HCT116 (cell line): ENCODE data around the gene UPK3A.

Source experiments
- POLR2A ChIP-seq: IDR thresholded peaks from 2 replicates; pipeline ENCODE4 v1.7.0; 2011; ENCODE audit warnings: borderline replicate concordance; ENCODE audit not compliant: insufficient read depth, insufficient read length; ENCODE audit errors: extremely low read depth
- POLR2AphosphoS5 ChIP-seq: IDR thresholded peaks from 2 replicates; pipeline ENCODE4 v1.6.1; 2011; ENCODE audit warnings: mild to moderate bottlenecking, low read depth, low read length, moderate library complexity
- ZNF274 ChIP-seq: fragments of 200-500 bp; sonication (Bioruptor generic); IDR thresholded peaks from 2 replicates; pipeline ENCODE4 v1.6.1; 2014; ENCODE audit warnings: mild to moderate bottlenecking, low read depth, low read length, inconsistent platforms
- TF ChIP-seq, protein P1 (sequence below), 3 experiments: fragments of 200-600 bp in 1 of 3; sonication (generic) in 1 of 3; IDR thresholded peaks in 2 of 3; conservative IDR thresholded peaks in 1 of 3; 2 replicates each; pipeline ENCODE4 v1.5.1; 2012 to 2017; ENCODE audit warnings: low read depth in 2 of 3, low read length in 2 of 3, antibody characterized with exemption in 1 of 3, borderline replicate concordance in 1 of 3, control low read depth in 1 of 3, mild to moderate bottlenecking in 1 of 3, mixed read lengths in 1 of 3, mixed run types in 1 of 3, moderate library complexity in 1 of 3; ENCODE audit not compliant: insufficient read depth in 1 of 3
- TF ChIP-seq, protein P2 (sequence below): IDR thresholded peaks from 2 replicates; pipeline ENCODE4 v1.6.1; 2011; ENCODE audit warnings: mild to moderate bottlenecking, low read length, moderate library complexity; ENCODE audit not compliant: insufficient replicate concordance; ENCODE audit errors: extremely low read depth
- TF ChIP-seq, protein P3 (sequence below): IDR thresholded peaks from 2 replicates; pipeline ENCODE4 v1.6.1; 2012; ENCODE audit warnings: low read depth
- TF ChIP-seq, protein P4 (sequence below): IDR thresholded peaks from 2 replicates; pipeline ENCODE4 v1.6.1; 2012

DNA sequence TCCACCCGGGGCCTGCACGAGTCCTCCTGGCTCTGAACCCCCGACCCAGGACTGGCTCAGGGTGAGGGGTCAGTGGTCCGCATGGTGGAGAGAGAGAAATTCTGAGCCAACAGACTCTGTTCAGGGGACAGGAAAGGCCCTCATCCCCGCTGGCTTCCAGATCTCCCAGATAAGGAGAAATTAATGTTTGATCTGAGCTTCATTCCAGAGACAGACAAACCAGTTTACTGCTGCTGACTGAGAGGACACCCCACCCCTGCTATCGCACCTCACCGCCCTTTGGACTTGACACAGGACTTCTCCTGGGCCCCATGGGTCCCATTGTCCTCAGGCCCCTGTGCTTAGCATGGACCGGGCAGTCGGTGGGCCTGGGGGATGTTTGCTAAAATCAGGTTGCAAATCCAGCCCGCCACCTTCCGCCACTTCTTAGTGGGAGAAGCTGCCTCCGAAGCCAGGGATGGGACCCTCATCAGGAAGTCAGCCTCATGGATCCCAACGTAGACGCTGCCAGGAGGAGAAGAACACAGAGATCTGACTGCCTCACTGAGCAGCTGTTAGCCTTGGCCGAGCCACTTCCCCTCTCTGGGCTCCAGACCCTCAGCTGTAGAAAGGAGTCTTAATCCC, 11.2 kb upstream of the UPK3A start:
- TF ChIP-seq, protein P1, sequence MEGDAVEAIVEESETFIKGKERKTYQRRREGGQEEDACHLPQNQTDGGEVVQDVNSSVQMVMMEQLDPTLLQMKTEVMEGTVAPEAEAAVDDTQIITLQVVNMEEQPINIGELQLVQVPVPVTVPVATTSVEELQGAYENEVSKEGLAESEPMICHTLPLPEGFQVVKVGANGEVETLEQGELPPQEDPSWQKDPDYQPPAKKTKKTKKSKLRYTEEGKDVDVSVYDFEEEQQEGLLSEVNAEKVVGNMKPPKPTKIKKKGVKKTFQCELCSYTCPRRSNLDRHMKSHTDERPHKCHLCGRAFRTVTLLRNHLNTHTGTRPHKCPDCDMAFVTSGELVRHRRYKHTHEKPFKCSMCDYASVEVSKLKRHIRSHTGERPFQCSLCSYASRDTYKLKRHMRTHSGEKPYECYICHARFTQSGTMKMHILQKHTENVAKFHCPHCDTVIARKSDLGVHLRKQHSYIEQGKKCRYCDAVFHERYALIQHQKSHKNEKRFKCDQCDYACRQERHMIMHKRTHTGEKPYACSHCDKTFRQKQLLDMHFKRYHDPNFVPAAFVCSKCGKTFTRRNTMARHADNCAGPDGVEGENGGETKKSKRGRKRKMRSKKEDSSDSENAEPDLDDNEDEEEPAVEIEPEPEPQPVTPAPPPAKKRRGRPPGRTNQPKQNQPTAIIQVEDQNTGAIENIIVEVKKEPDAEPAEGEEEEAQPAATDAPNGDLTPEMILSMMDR (IDR thresholded peaks at IDR 0.05 in 2 of 3, conservative IDR thresholded peaks at IDR 0.05 in 1 of 3; ENCODE audit: borderline replicate concordance in 1 of 3, insufficient read depth in 1 of 3, low read depth in 2 of 3, low read length in 2 of 3) = no peak
- TF ChIP-seq POLR2A = no peak
- TF ChIP-seq, protein P2, sequence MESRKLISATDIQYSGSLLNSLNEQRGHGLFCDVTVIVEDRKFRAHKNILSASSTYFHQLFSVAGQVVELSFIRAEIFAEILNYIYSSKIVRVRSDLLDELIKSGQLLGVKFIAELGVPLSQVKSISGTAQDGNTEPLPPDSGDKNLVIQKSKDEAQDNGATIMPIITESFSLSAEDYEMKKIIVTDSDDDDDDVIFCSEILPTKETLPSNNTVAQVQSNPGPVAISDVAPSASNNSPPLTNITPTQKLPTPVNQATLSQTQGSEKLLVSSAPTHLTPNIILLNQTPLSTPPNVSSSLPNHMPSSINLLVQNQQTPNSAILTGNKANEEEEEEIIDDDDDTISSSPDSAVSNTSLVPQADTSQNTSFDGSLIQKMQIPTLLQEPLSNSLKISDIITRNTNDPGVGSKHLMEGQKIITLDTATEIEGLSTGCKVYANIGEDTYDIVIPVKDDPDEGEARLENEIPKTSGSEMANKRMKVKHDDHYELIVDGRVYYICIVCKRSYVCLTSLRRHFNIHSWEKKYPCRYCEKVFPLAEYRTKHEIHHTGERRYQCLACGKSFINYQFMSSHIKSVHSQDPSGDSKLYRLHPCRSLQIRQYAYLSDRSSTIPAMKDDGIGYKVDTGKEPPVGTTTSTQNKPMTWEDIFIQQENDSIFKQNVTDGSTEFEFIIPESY = no peak
- TF ChIP-seq, protein P3, sequence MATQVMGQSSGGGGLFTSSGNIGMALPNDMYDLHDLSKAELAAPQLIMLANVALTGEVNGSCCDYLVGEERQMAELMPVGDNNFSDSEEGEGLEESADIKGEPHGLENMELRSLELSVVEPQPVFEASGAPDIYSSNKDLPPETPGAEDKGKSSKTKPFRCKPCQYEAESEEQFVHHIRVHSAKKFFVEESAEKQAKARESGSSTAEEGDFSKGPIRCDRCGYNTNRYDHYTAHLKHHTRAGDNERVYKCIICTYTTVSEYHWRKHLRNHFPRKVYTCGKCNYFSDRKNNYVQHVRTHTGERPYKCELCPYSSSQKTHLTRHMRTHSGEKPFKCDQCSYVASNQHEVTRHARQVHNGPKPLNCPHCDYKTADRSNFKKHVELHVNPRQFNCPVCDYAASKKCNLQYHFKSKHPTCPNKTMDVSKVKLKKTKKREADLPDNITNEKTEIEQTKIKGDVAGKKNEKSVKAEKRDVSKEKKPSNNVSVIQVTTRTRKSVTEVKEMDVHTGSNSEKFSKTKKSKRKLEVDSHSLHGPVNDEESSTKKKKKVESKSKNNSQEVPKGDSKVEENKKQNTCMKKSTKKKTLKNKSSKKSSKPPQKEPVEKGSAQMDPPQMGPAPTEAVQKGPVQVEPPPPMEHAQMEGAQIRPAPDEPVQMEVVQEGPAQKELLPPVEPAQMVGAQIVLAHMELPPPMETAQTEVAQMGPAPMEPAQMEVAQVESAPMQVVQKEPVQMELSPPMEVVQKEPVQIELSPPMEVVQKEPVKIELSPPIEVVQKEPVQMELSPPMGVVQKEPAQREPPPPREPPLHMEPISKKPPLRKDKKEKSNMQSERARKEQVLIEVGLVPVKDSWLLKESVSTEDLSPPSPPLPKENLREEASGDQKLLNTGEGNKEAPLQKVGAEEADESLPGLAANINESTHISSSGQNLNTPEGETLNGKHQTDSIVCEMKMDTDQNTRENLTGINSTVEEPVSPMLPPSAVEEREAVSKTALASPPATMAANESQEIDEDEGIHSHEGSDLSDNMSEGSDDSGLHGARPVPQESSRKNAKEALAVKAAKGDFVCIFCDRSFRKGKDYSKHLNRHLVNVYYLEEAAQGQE = no peak
- TF ChIP-seq POLR2AphosphoS5 = no peak
- TF ChIP-seq ZNF274 = no peak
- TF ChIP-seq, protein P4, sequence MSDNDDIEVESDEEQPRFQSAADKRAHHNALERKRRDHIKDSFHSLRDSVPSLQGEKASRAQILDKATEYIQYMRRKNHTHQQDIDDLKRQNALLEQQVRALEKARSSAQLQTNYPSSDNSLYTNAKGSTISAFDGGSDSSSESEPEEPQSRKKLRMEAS = no peak
